Body of pancreas (tissue), 4 donors: ENCODE measurements around the gene TMC7.

Experiments
- POLR2A ChIP-seq, 3 donors: fragments of 450-650 bp; IDR thresholded peaks; one replicate each; pipeline ENCODE4 v1.6.1; 2016; ENCODE audit warnings: antibody characterized with exemption in 3 of 3, mild to moderate bottlenecking in 2 of 3
- TF ChIP-seq, protein P1 (sequence below), 7 experiments: fragments of 450-650 bp in 4 of 7; fragments of 200-600 bp in 3 of 7; sonication (generic) in 3 of 7; IDR thresholded peaks; one replicate each; pipeline ENCODE4 v1.5.1; 2016 to 2019; ENCODE audit warnings: antibody characterized with exemption in 7 of 7

DNA sequence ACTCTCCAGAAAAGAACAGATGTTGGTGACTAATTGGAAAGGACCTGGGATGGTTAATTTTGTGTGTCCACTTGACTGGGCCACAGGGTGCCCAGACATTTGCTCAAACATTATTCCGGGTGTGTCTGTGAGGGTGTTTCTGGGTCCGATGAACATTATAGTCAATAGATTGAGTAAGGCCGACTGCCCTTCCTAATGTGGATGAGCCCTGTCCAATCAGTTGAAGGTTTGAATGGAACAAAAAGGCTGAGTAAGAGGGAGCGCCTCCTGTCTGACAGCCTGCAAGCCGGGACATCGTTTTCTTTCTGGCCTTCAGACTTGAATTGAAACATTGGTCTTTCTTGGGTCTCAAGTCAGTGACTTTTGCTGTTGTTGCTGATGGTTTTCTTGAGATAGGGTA lies 107.2 kb downstream of the TMC7 start:
- TF ChIP-seq, protein P1, sequence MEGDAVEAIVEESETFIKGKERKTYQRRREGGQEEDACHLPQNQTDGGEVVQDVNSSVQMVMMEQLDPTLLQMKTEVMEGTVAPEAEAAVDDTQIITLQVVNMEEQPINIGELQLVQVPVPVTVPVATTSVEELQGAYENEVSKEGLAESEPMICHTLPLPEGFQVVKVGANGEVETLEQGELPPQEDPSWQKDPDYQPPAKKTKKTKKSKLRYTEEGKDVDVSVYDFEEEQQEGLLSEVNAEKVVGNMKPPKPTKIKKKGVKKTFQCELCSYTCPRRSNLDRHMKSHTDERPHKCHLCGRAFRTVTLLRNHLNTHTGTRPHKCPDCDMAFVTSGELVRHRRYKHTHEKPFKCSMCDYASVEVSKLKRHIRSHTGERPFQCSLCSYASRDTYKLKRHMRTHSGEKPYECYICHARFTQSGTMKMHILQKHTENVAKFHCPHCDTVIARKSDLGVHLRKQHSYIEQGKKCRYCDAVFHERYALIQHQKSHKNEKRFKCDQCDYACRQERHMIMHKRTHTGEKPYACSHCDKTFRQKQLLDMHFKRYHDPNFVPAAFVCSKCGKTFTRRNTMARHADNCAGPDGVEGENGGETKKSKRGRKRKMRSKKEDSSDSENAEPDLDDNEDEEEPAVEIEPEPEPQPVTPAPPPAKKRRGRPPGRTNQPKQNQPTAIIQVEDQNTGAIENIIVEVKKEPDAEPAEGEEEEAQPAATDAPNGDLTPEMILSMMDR (IDR thresholded peaks at IDR 0.05): no peak
- no peak for TF ChIP-seq POLR2A (IDR thresholded peaks at IDR 0.05)
